T-helper 17 cell (primary cell): ENCODE data around the gene CFAP20DC. TPM values are rescaled to one million over a fixed set of nuclear protein-coding genes. Genes with fewer than 3 reads are reported as not detected.
"Not testable (repeated sequence)": the region's sequence is repeated elsewhere in the genome, so short reads cannot be mapped to it uniquely, and the experiment has no call there.

Experiments
- ATAC-seq: fragments of 150-1000 bp; cut with Tn5 transposase; 2 replicates; pipeline ENCODE4 v1.10.0; 2021; ENCODE audit warnings: mild to moderate bottlenecking, moderate library complexity
- DNase-seq, 3 donors: peaks; one replicate each; pipeline versions ENCODE4 v3.0.0 to v3.0.0-alpha.2; 2020 to 2021
- H3K9me3 ChIP-seq: one replicate; pipeline ENCODE4 v1.7.0; 2013; ENCODE audit warnings: low read length, mild to moderate bottlenecking; ENCODE audit not compliant: control insufficient read depth, poor library complexity, severe bottlenecking
- H3K27ac Mint-ChIP-seq: one replicate; pipeline ENCODE4 v1.8.0; 2022; ENCODE audit warnings: mild to moderate bottlenecking, moderate library complexity, mixed read lengths
- H3K27me3 Mint-ChIP-seq: one replicate; pipeline ENCODE4 v1.8.0; 2022; ENCODE audit warnings: mixed read lengths
- H3K36me3 Mint-ChIP-seq: one replicate; pipeline ENCODE4 v1.8.0; 2022; ENCODE audit warnings: low read depth, mixed read lengths
- H3K4me1 Mint-ChIP-seq: one replicate; pipeline ENCODE4 v1.8.0; 2022; ENCODE audit warnings: mild to moderate bottlenecking, mixed read lengths
- H3K4me3 Mint-ChIP-seq: one replicate; pipeline ENCODE4 v1.8.0; 2022; ENCODE audit warnings: mild to moderate bottlenecking, moderate library complexity, mixed read lengths
- total RNA-seq, 4 donors: library from RNA in 2 of 4; stranded (reverse) in 2 of 4; gene quantifications; one replicate each; pipeline ENCODE4 v1.2.3 and lab custom pipeline; 2022 to 2026

Gene CFAP20DC
- total RNA-seq, 2 donors from 2014 or later = 0.39 to 0.47 TPM

- Mint-ChIP-seq H3K36me3 (no peaks in the 10 kb centered on the region), H3K27me3 (no peaks in the 10 kb centered on the region), H3K4me1 (no peaks in the 10 kb centered on the region), H3K4me3 (no peak overlapping the region), H3K27ac (no peak overlapping the region)
- DNase-seq (no peak), ATAC-seq (no peak)
- H3K9me3 ChIP-seq = no peaks in the 10 kb centered on the region
Observed at GRCh38 chr3:58938057-58938456, 111.8 kb downstream of the CFAP20DC start.

- Mint-ChIP-seq H3K36me3 (peaks cover 2% of the 10 kb centered on the region), H3K4me1 (no peaks in the 10 kb centered on the region), H3K4me3 (no peak overlapping the region), H3K27me3 (no peaks in the 10 kb centered on the region), H3K27ac (no peak overlapping the region)
- no peak for ATAC-seq
- DNase-seq = no peak
- no peaks in the 10 kb centered on the region for H3K9me3 ChIP-seq
Observed at GRCh38 chr3:58924578-58924977, 125.2 kb downstream of the CFAP20DC start.

DNA sequence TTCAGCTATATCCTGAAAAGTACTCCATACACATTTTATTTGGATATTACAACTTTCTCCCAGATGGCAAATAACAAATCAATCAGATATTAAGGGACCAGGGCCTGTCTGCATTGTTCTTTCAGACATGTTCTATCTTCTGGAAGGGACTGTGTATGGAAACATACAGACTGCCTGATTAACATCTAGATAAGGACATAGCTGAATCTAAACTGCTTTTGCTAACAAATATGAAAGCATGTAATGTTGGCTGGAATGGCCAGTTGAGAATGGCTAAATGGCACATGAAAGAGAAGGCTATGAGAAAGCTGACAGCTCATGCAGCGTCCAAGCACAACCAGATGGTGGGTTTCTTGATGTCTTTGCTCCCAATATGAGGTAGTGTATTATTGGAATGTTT, 149.4 kb downstream of the CFAP20DC start:
- H3K9me3 ChIP-seq = no peaks in the 10 kb centered on the region
- no peak overlapping the region for H3K27ac Mint-ChIP-seq
- H3K4me3 Mint-ChIP-seq = no peak overlapping the region
- DNase-seq (no peak), ATAC-seq (no peak)
- no peaks in the 10 kb centered on the region for H3K36me3 Mint-ChIP-seq
- no peaks in the 10 kb centered on the region for H3K27me3 Mint-ChIP-seq
- peaks cover 9% of the 10 kb centered on the region for H3K4me1 Mint-ChIP-seq

- DNase-seq (no peak), ATAC-seq (no peak)
- Mint-ChIP-seq H3K4me3 (peak overlapping the region; percentile 25), H3K27me3 (no peaks in the 10 kb centered on the region), H3K4me1 (peaks cover 9% of the 10 kb centered on the region), H3K36me3 (no peaks in the 10 kb centered on the region), H3K27ac (no peak overlapping the region)
- H3K9me3 ChIP-seq = no peaks in the 10 kb centered on the region
Observed at GRCh38 chr3:58899953-58900298, 149.9 kb downstream of the CFAP20DC start.

GRCh38 chr3:58899159-58899952, 150.5 kb downstream of the CFAP20DC start:
- Mint-ChIP-seq H3K27ac (no peak overlapping the region), H3K4me1 (peaks cover 9% of the 10 kb centered on the region), H3K36me3 (no peaks in the 10 kb centered on the region), H3K4me3 (peak overlapping the region; percentile 25), H3K27me3 (no peaks in the 10 kb centered on the region)
- DNase-seq = peak in 1 of 3 donors; percentile 9
- peak; percentile 72 for ATAC-seq
- no peaks in the 10 kb centered on the region for H3K9me3 ChIP-seq

GRCh38 chr3:58898513-58898912, 151.3 kb downstream of the CFAP20DC start:
- Mint-ChIP-seq H3K4me3 (peak overlapping the region; percentile 13), H3K27ac (no peak overlapping the region), H3K4me1 (peaks cover 9% of the 10 kb centered on the region), H3K36me3 (no peaks in the 10 kb centered on the region), H3K27me3 (no peaks in the 10 kb centered on the region)
- DNase-seq (no peak), ATAC-seq (no peak)
- H3K9me3 ChIP-seq = no peaks in the 10 kb centered on the region

GRCh38 chr3:58897646-58898045, 152.2 kb downstream of the CFAP20DC start:
- Mint-ChIP-seq H3K27ac (no peak overlapping the region), H3K4me3 (no peak overlapping the region)
- ATAC-seq = no peak

GRCh38 chr3:58895678-58896077, 154.1 kb downstream of the CFAP20DC start:
- H3K27me3 Mint-ChIP-seq, H3K27ac Mint-ChIP-seq, H3K4me3 Mint-ChIP-seq, H3K4me1 Mint-ChIP-seq, H3K9me3 ChIP-seq, H3K36me3 Mint-ChIP-seq, DNase-seq, ATAC-seq: not testable (repeated sequence)

More at GRCh38 chr3:58897646-58898045, 152.2 kb downstream of the CFAP20DC start:
- Mint-ChIP-seq H3K4me1 (peaks cover 9% of the 10 kb centered on the region), H3K27me3 (no peaks in the 10 kb centered on the region), H3K36me3 (no peaks in the 10 kb centered on the region)
- DNase-seq = no peak
- H3K9me3 ChIP-seq = no peaks in the 10 kb centered on the region

- H3K27ac Mint-ChIP-seq, DNase-seq, H3K27me3 Mint-ChIP-seq, H3K4me1 Mint-ChIP-seq, H3K4me3 Mint-ChIP-seq, H3K9me3 ChIP-seq, ATAC-seq, H3K36me3 Mint-ChIP-seq: not testable (repeated sequence)
Observed at GRCh38 chr3:58892526-58892925, 157.3 kb downstream of the CFAP20DC start.

GRCh38 chr3:58888087-58888486, 161.7 kb downstream of the CFAP20DC start:
- H3K9me3 ChIP-seq = no peaks in the 10 kb centered on the region
- no peak overlapping the region for H3K27ac Mint-ChIP-seq
- ATAC-seq (no peak), DNase-seq (no peak)
- no peak overlapping the region for H3K4me3 Mint-ChIP-seq
- no peaks in the 10 kb centered on the region for H3K36me3 Mint-ChIP-seq
- H3K27me3 Mint-ChIP-seq = no peaks in the 10 kb centered on the region
- H3K4me1 Mint-ChIP-seq = no peaks in the 10 kb centered on the region

DNA sequence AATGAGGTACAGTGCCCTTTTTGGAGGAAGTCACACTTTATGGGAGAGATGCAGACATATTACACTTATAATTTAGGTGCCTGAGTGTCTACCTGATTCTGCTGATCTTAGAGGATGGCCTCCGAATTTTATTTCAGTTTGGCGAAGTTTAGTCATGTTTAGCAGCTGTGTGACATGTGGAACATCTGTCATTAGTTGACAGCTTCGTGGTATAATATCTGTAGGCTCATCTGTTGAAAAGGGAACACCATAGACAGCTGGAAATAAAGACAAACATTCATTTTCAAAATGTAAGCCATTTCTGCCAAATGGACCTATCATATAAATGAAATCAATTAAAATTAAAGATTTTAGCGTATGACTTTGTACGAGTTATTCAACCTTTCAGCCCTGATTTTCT, 165.4 kb downstream of the CFAP20DC start:
- DNase-seq = no peak
- H3K9me3 ChIP-seq = no peaks in the 10 kb centered on the region
- no peak overlapping the region for H3K27ac Mint-ChIP-seq
- H3K4me3 Mint-ChIP-seq = no peak overlapping the region
- ATAC-seq = no peak
- H3K4me1 Mint-ChIP-seq = no peaks in the 10 kb centered on the region
- peaks cover under 1% of the 10 kb centered on the region for H3K27me3 Mint-ChIP-seq
- no peaks in the 10 kb centered on the region for H3K36me3 Mint-ChIP-seq

- ATAC-seq = no peak
- no peak overlapping the region for H3K27ac Mint-ChIP-seq
- no peaks in the 10 kb centered on the region for H3K36me3 Mint-ChIP-seq
- DNase-seq = no peak
- H3K4me3 Mint-ChIP-seq = no peak overlapping the region
- H3K9me3 ChIP-seq = no peaks in the 10 kb centered on the region
- no peaks in the 10 kb centered on the region for H3K4me1 Mint-ChIP-seq
- H3K27me3 Mint-ChIP-seq = peaks cover 22% of the 10 kb centered on the region
Observed at GRCh38 chr3:58880182-58880581, 169.6 kb downstream of the CFAP20DC start.

DNA sequence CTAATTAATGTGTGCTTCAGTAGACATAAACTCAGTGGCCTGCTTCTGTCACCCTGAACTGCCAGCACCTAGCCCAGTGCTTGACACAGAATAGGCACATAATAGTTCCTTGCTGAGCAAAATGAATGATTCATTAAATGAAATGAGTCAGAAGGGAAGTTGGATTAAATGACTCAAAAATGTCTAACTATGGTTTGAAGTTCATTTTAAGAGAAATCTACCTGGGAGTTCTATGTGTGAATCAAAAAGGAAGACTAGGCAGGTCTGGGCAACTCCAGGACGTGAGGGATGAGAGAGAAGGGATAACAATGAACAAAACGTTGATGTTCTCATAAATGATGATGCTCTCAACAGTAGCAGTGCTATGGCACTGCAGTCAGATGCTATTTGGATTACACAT, 175.0 kb downstream of the CFAP20DC start:
- no peak overlapping the region for H3K4me3 Mint-ChIP-seq
- no peak for ATAC-seq
- no peak for DNase-seq
- no peaks in the 10 kb centered on the region for H3K36me3 Mint-ChIP-seq
- H3K27ac Mint-ChIP-seq = no peak overlapping the region
- no peaks in the 10 kb centered on the region for H3K9me3 ChIP-seq
- peaks cover 29% of the 10 kb centered on the region for H3K27me3 Mint-ChIP-seq
- H3K4me1 Mint-ChIP-seq = peaks cover 5% of the 10 kb centered on the region

GRCh38 chr3:58874248-58874741, 175.5 kb downstream of the CFAP20DC start:
- no peak for DNase-seq
- Mint-ChIP-seq H3K27ac (no peak overlapping the region), H3K4me3 (no peak overlapping the region)

More at GRCh38 chr3:58874248-58874741, 175.5 kb downstream of the CFAP20DC start:
- H3K36me3 Mint-ChIP-seq = no peaks in the 10 kb centered on the region
- ATAC-seq = no peak
- H3K9me3 ChIP-seq = no peaks in the 10 kb centered on the region
- peaks cover 5% of the 10 kb centered on the region for H3K4me1 Mint-ChIP-seq
- peaks cover 28% of the 10 kb centered on the region for H3K27me3 Mint-ChIP-seq
